Endodermal cell (in vitro differentiated cells): ENCODE measurements around the gene CPEB2. TPM values are rescaled to one million over a fixed set of nuclear protein-coding genes. Genes with fewer than 3 reads are reported as not detected.

ENCODE experiments used
- DNase-seq: peaks from one replicate; pipeline ENCODE4 v3.0.0-alpha.2; 2017
- H3K27ac ChIP-seq: 2 replicates; pipeline ENCODE4 v1.5.1; 2013; ENCODE audit warnings: mild to moderate bottlenecking, low read depth, low read length, moderate library complexity
- H3K27me3 ChIP-seq: 2 replicates; pipeline ENCODE4 v1.6.1; 2013; ENCODE audit warnings: mild to moderate bottlenecking, low read length, moderate library complexity; ENCODE audit not compliant: insufficient read depth, control insufficient read depth, poor library complexity, severe bottlenecking
- H3K36me3 ChIP-seq: 2 replicates; pipeline ENCODE4 v1.7.0; 2013; ENCODE audit warnings: mild to moderate bottlenecking, low read length, moderate library complexity; ENCODE audit not compliant: control insufficient read depth, insufficient read depth
- H3K4me1 ChIP-seq: one replicate; pipeline ENCODE4 v1.7.0; 2013; ENCODE audit warnings: low read length; ENCODE audit not compliant: control insufficient read depth, insufficient read depth
- H3K4me3 ChIP-seq: 2 replicates; pipeline ENCODE4 v1.5.1; 2013; ENCODE audit warnings: mild to moderate bottlenecking, low read length, moderate library complexity
- H3K9ac ChIP-seq: 2 replicates; pipeline ENCODE4 v1.6.1; 2013; ENCODE audit warnings: mild to moderate bottlenecking, low read length, moderate library complexity; ENCODE audit not compliant: poor library complexity, severe bottlenecking; ENCODE audit errors: extremely low read depth
- H3K9me3 ChIP-seq: 2 replicates; pipeline ENCODE4 v1.6.1; 2013; ENCODE audit warnings: mild to moderate bottlenecking, low read length, moderate library complexity; ENCODE audit not compliant: control insufficient read depth
- H3K27ac Mint-ChIP-seq: 2 replicates; pipeline ENCODE4 v1.8.0; 2020; ENCODE audit warnings: mixed read lengths
- H3K27me3 Mint-ChIP-seq: 2 replicates; pipeline ENCODE4 v1.8.0; 2021; ENCODE audit warnings: mild to moderate bottlenecking, mixed read lengths; ENCODE audit not compliant: insufficient read depth
- H3K36me3 Mint-ChIP-seq: 2 replicates; pipeline ENCODE4 v1.8.0; 2020; ENCODE audit warnings: low read depth, mixed read lengths
- H3K4me1 Mint-ChIP-seq: 2 replicates; pipeline ENCODE4 v1.8.0; 2020; ENCODE audit warnings: mixed read lengths
- H3K4me3 Mint-ChIP-seq: 2 replicates; pipeline ENCODE4 v1.8.0; 2020; ENCODE audit warnings: mild to moderate bottlenecking, moderate library complexity, mixed read lengths
- H3K9me3 Mint-ChIP-seq: 2 replicates; pipeline ENCODE4 v1.8.0; 2020; ENCODE audit warnings: mild to moderate bottlenecking, mixed read lengths
- CTCF ChIP-seq: fragments of 200-600 bp; sonication (generic); conservative IDR thresholded peaks from 2 replicates; pipeline ENCODE4 v1.5.0; 2021; ENCODE audit warnings: antibody characterized with exemption, mild to moderate bottlenecking
- WGBS, 2 experiments: methylation state at CpG; one replicate each; pipeline versions ENCODE4 v1.1.5 to v1.1.7; 2013; ENCODE audit warnings: missing lambda C conversion rate in 2 of 2, mixed read lengths in 1 of 2; ENCODE audit not compliant: insufficient coverage in 1 of 2, insufficient read length in 1 of 2; 5-methylcytosine and 5-hydroxymethylcytosine counted together
- total RNA-seq, 2 donors: library from RNA; stranded (reverse); fragmentation: NEBNext Ultra II Directional in 1 of 2; extraction: Animal tissue kit (Norgen Biotek cat#: 25700) in 1 of 2; gene quantifications; 2 replicates in 1 of 2; 3 replicates in 1 of 2; pipeline ENCODE4 v1.2.1, GENCODE V29; 2021

Gene CPEB2
- total RNA-seq, 2 donors from 2014 or later, result 4.8 to 8.6 TPM

GRCh38 chr4:15060213-15060612 is 57.9 kb downstream of the CPEB2 start:
- peaks cover 26% of the 10 kb centered on the region for H3K36me3 Mint-ChIP-seq
- 95 to 100% methylated on average over 1 of the region's 2 CpGs for WGBS, 2 experiments

GRCh38 chr4:15063341-15063740 is 61.1 kb downstream of the CPEB2 start:
- 85 to 93% methylated on average over 2 to 6 of the region's 6 CpGs for WGBS, 2 experiments

More at GRCh38 chr4:15060213-15060612, 57.9 kb downstream of the CPEB2 start:
- no peak overlapping the region for H3K4me3 ChIP-seq
- Mint-ChIP-seq H3K9me3 (peaks cover 9% of the 10 kb centered on the region), H3K4me1 (no peaks in the 10 kb centered on the region), H3K4me3 (no peak overlapping the region), H3K27ac (no peak overlapping the region), H3K27me3 (no peaks in the 10 kb centered on the region)
- no peak overlapping the region for H3K9ac ChIP-seq
- H3K27ac ChIP-seq, result no peak overlapping the region
- no peak for DNase-seq
- peaks cover 15% of the 10 kb centered on the region for H3K9me3 ChIP-seq
- no peaks in the 10 kb centered on the region for H3K27me3 ChIP-seq
- no peaks in the 10 kb centered on the region for H3K4me1 ChIP-seq
- peaks cover 39% of the 10 kb centered on the region for H3K36me3 ChIP-seq
- no peak for TF ChIP-seq CTCF

GRCh38 chr4:15065516-15065915 is 63.2 kb downstream of the CPEB2 start:
- WGBS, 2 experiments, result 84 to 95% methylated on average over 2 to 5 of the region's 5 CpGs
- H3K4me1 ChIP-seq, result no peaks in the 10 kb centered on the region
- peaks cover 26% of the 10 kb centered on the region for H3K36me3 ChIP-seq
- peak overlapping the region; percentile 49 for H3K27ac Mint-ChIP-seq
- H3K27ac ChIP-seq, result no peak overlapping the region
- no peak for TF ChIP-seq CTCF
- no peaks in the 10 kb centered on the region for H3K27me3 Mint-ChIP-seq
- no peaks in the 10 kb centered on the region for H3K9me3 Mint-ChIP-seq
- no peak overlapping the region for H3K4me3 Mint-ChIP-seq
- no peaks in the 10 kb centered on the region for H3K27me3 ChIP-seq
- no peaks in the 10 kb centered on the region for H3K4me1 Mint-ChIP-seq
- no peak overlapping the region for H3K9ac ChIP-seq
- peaks cover 11% of the 10 kb centered on the region for H3K36me3 Mint-ChIP-seq
- no peaks in the 10 kb centered on the region for H3K9me3 ChIP-seq
- H3K4me3 ChIP-seq, result no peak overlapping the region
- DNase-seq, result no peak

More at GRCh38 chr4:15063341-15063740, 61.1 kb downstream of the CPEB2 start:
- H3K27ac Mint-ChIP-seq, result no peak overlapping the region
- no peak for TF ChIP-seq CTCF
- Histone ChIP-seq H3K27ac (no peak overlapping the region), H3K27me3 (no peaks in the 10 kb centered on the region), H3K9ac (no peak overlapping the region), H3K4me1 (no peaks in the 10 kb centered on the region), H3K4me3 (no peak overlapping the region), H3K36me3 (peaks cover 42% of the 10 kb centered on the region), H3K9me3 (peaks cover 9% of the 10 kb centered on the region)
- peaks cover 7% of the 10 kb centered on the region for H3K9me3 Mint-ChIP-seq
- DNase-seq, result no peak
- H3K4me1 Mint-ChIP-seq, result no peaks in the 10 kb centered on the region
- H3K27me3 Mint-ChIP-seq, result no peaks in the 10 kb centered on the region
- peaks cover 20% of the 10 kb centered on the region for H3K36me3 Mint-ChIP-seq
- no peak overlapping the region for H3K4me3 Mint-ChIP-seq
